Panc1 (cell line): ENCODE measurements around the gene RBCK1.

Experiments used
- CTCF ChIP-seq: fragments of 450-650 bp; IDR thresholded peaks from 2 replicates; pipeline ENCODE4 v1.5.1; 2017; ENCODE audit warnings: mild to moderate bottlenecking
- POLR2AphosphoS5 ChIP-seq: IDR thresholded peaks from 2 replicates; pipeline ENCODE4 v1.6.1; 2012; ENCODE audit warnings: mild to moderate bottlenecking, low read depth, low read length, moderate library complexity
- REST ChIP-seq, 2 experiments: IDR thresholded peaks; 2 replicates each; pipeline ENCODE4 v1.6.1; 2011 to 2012; ENCODE audit warnings: low read depth in 2 of 2, control low read depth in 1 of 2, low read length in 1 of 2, mild to moderate bottlenecking in 1 of 2, moderate library complexity in 1 of 2; ENCODE audit not compliant: insufficient read depth in 1 of 2
- SIN3A ChIP-seq: IDR thresholded peaks from 2 replicates; pipeline ENCODE4 v1.6.1; 2012; ENCODE audit warnings: low read depth, mild to moderate bottlenecking, low read length, moderate library complexity, borderline replicate concordance; ENCODE audit not compliant: insufficient read depth
- TCF7L2 ChIP-seq: IDR thresholded peaks from 2 replicates; pipeline ENCODE4 v1.6.1; 2011; ENCODE audit warnings: mild to moderate bottlenecking, low read depth, low read length, inconsistent platforms

- no peak for TF ChIP-seq CTCF
- TF ChIP-seq SIN3A: no peak
- no peak for TF ChIP-seq REST (IDR thresholded peaks at IDR 0.05; ENCODE audit: insufficient read depth in 1 of 2, low read depth in 2 of 2, low read length in 1 of 2)
- no peak for TF ChIP-seq POLR2AphosphoS5
- no peak for TF ChIP-seq TCF7L2
Observed at GRCh38 chr20:364905-365794, 42.9 kb upstream of the RBCK1 start.
